Uterus (tissue), 4 donors: ENCODE data around the gene SPATA31C2. TPM values are rescaled to one million over a fixed set of nuclear protein-coding genes. Genes with fewer than 3 reads are reported as not detected.

Source experiments
- DNase-seq, 2 donors: peaks; one replicate each; pipeline ENCODE4 v3.0.0-alpha.2; 2019 to 2020
- H3K27ac ChIP-seq, 2 donors: fragments of 200-600 bp; sonication (generic); 1 replicate in 1 of 2; 2 replicates in 1 of 2; pipeline ENCODE4 v1.5.1; 2016 to 2018
- H3K27me3 ChIP-seq, 2 donors: fragments of 200-600 bp; sonication (generic); one replicate each; pipeline ENCODE4 v1.5.1; 2018 to 2019; ENCODE audit warnings: control low read depth in 1 of 2
- H3K36me3 ChIP-seq, 2 donors: fragments of 200-600 bp; sonication (generic); one replicate each; pipeline ENCODE4 v1.5.1; 2019; ENCODE audit warnings: control low read depth in 1 of 2
- H3K4me1 ChIP-seq, 2 donors: fragments of 200-600 bp; sonication (generic); one replicate each; pipeline ENCODE4 v1.5.1; 2018 to 2019; ENCODE audit warnings: control low read depth in 1 of 2
- H3K4me3 ChIP-seq, 2 donors: fragments of 200-600 bp; sonication (generic); 1 replicate in 1 of 2; 2 replicates in 1 of 2; pipeline ENCODE4 v1.5.1; 2018 to 2019; ENCODE audit warnings: mild to moderate bottlenecking in 1 of 2
- H3K9me3 ChIP-seq, 2 donors: fragments of 200-600 bp; sonication (generic); one replicate each; pipeline ENCODE4 v1.5.1; 2019; ENCODE audit warnings: control low read depth in 1 of 2
- POLR2A ChIP-seq, 2 donors: fragments of 450-650 bp; IDR thresholded peaks; one replicate each; pipeline ENCODE4 v1.6.1; 2016; ENCODE audit warnings: antibody characterized with exemption in 2 of 2, mild to moderate bottlenecking in 1 of 2, moderate library complexity in 1 of 2
- intact Hi-C: fragments of 100-400 bp; cut with DNase I; formaldehyde crosslinking; loops from one replicate; pipeline ENCODE4 v1.15.1; 2023; ENCODE audit warnings: low total_unique reads
- total RNA-seq, 4 donors: library from RNA; depleted of rRNA in 3 of 4; stranded (reverse); fragments of >200 nt in 3 of 4; gene quantifications; one replicate each; pipeline versions ENCODE4 v1.1.0 to v1.2.4, GENCODE V29; 2014 to 2023
- TF ChIP-seq, protein P1 (sequence below), 4 experiments: fragments of 200-600 bp in 2 of 4; fragments of 450-650 bp in 2 of 4; sonication (generic) in 2 of 4; IDR thresholded peaks; one replicate each; pipeline ENCODE4 v1.5.1; 2016 to 2019; ENCODE audit warnings: antibody characterized with exemption in 4 of 4, mild to moderate bottlenecking in 2 of 4, moderate library complexity in 1 of 4
- donor health status: DM: yes; HTN: yes; CAD: no.

Gene SPATA31C2
- total RNA-seq, 4 donors from 2014 or later = 0.14 TPM; not detected in 3

DNA sequence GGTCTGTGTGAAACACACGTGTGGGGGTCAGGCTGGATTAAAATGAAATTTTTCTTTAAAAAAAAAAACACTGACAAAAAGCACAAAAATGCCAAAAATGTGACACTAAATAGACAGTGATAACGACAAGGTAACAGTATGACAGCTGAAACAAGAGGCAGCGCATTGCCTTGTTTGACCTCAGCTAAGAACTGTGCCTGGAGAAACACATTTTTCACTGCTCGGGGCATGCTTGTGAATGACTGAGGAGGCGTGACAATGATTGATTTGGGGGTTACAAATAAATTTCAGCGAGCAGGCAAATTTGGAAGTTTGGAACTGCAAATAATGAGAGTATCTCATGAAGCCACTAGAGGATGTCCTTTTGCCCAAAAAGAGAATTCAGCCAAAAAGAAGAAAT lies 44.2 kb upstream of the SPATA31C2 start:
- no peaks in the 10 kb centered on the region for H3K4me1 ChIP-seq
- H3K4me3 ChIP-seq = no peak overlapping the region
- no peak for TF ChIP-seq POLR2A (IDR thresholded peaks at IDR 0.05)
- TF ChIP-seq, protein P1, sequence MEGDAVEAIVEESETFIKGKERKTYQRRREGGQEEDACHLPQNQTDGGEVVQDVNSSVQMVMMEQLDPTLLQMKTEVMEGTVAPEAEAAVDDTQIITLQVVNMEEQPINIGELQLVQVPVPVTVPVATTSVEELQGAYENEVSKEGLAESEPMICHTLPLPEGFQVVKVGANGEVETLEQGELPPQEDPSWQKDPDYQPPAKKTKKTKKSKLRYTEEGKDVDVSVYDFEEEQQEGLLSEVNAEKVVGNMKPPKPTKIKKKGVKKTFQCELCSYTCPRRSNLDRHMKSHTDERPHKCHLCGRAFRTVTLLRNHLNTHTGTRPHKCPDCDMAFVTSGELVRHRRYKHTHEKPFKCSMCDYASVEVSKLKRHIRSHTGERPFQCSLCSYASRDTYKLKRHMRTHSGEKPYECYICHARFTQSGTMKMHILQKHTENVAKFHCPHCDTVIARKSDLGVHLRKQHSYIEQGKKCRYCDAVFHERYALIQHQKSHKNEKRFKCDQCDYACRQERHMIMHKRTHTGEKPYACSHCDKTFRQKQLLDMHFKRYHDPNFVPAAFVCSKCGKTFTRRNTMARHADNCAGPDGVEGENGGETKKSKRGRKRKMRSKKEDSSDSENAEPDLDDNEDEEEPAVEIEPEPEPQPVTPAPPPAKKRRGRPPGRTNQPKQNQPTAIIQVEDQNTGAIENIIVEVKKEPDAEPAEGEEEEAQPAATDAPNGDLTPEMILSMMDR (IDR thresholded peaks at IDR 0.05) = no peak
- no peak for DNase-seq
- H3K27me3 ChIP-seq = no peaks in the 10 kb centered on the region
- intact Hi-C loops = no loop called here
- no peaks in the 10 kb centered on the region for H3K9me3 ChIP-seq
- H3K27ac ChIP-seq = no peak overlapping the region
- no peaks in the 10 kb centered on the region for H3K36me3 ChIP-seq

DNA sequence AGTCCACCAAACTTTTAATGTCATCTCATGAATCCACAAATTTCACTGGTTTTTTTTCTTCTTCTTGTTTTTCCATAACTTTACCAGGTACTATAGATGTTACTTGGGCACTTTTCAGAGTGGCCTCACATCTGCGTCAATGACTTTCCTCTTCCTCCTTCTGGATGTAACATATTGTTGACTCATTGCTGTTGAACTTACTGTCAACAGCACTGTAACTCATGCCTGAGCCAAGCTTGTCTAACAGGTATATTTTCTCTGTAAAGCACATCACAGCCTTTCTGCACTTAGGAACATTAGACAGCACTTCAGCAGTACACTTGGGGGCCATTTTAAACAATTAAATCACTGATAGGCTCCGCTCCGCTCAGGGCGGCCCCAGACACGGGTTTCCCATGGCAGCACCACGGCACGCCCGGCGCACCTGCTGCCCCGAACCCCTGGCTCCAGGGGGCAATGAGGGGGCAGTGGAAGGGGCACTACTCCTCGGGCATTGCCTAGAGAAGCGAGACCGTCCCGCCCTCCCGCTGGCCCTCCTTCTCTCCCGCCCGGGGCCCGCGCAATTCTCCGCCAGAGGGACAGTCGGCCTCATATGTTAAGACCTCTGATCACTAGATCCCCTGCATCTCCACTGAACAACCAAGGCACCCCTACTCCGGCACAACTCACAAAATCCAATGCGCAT lies 41.9 kb upstream of the SPATA31C2 start:
- Histone ChIP-seq H3K27me3 (no peaks in the 10 kb centered on the region), H3K9me3 (no peaks in the 10 kb centered on the region), H3K4me1 (no peaks in the 10 kb centered on the region), H3K36me3 (no peaks in the 10 kb centered on the region), H3K4me3 (no peak overlapping the region), H3K27ac (no peak overlapping the region)
- TF ChIP-seq POLR2A (IDR thresholded peaks at IDR 0.05) = no peak
- no peak for DNase-seq
- intact Hi-C loops = no loop called here

- H3K4me3 ChIP-seq = no peak overlapping the region
- TF ChIP-seq POLR2A (IDR thresholded peaks at IDR 0.05) = no peak
- TF ChIP-seq, protein P1 (IDR thresholded peaks at IDR 0.05) = no peak
- intact Hi-C loops = no loop called here
- H3K36me3 ChIP-seq = no peaks in the 10 kb centered on the region
- H3K9me3 ChIP-seq = no peaks in the 10 kb centered on the region
- DNase-seq = no peak
- H3K4me1 ChIP-seq = no peaks in the 10 kb centered on the region
- H3K27ac ChIP-seq = no peak overlapping the region
- H3K27me3 ChIP-seq = no peaks in the 10 kb centered on the region
Observed at GRCh38 chr9:88179062-88179521, 40.8 kb upstream of the SPATA31C2 start.

- TF ChIP-seq POLR2A (IDR thresholded peaks at IDR 0.05) = no peak
- TF ChIP-seq, protein P1 (IDR thresholded peaks at IDR 0.05) = no peak
- Histone ChIP-seq H3K4me3 (no peak overlapping the region), H3K9me3 (no peaks in the 10 kb centered on the region), H3K27ac (no peak overlapping the region), H3K4me1 (no peaks in the 10 kb centered on the region), H3K36me3 (no peaks in the 10 kb centered on the region), H3K27me3 (no peaks in the 10 kb centered on the region)
- no peak for DNase-seq
- intact Hi-C loops = no loop called here
Observed at GRCh38 chr9:88178641-88179040, 40.4 kb upstream of the SPATA31C2 start.

- TF ChIP-seq, protein P1 (IDR thresholded peaks at IDR 0.05) = no peak
- no peak for TF ChIP-seq POLR2A (IDR thresholded peaks at IDR 0.05)
- Histone ChIP-seq H3K4me3 (no peak overlapping the region), H3K27me3 (no peaks in the 10 kb centered on the region), H3K9me3 (no peaks in the 10 kb centered on the region), H3K27ac (no peak overlapping the region), H3K4me1 (no peaks in the 10 kb centered on the region), H3K36me3 (no peaks in the 10 kb centered on the region)
- DNase-seq = no peak
- intact Hi-C loops = no loop called here
Observed at GRCh38 chr9:88177371-88177770, 39.1 kb upstream of the SPATA31C2 start.
